Measurements from ENCODE around the gene IRX6.

The IRX6 gene

GRCh38 chr16:55338646-55339045 is 14.6 kb downstream of the IRX6 start:
- Histone ChIP-seq H3K4me1 (ENCODE audit: control insufficient read depth, insufficient read depth, low read length) (peaks cover 3% of the 10 kb centered on the region), H3K9ac (ENCODE audit: low read length) (no peak overlapping the region), H3K27me3 (replicated peaks; ENCODE audit: control insufficient read depth, insufficient read depth, low read length) (peaks cover 31% of the 10 kb centered on the region), H3K9me3 (ENCODE audit: control insufficient read depth, low read length) (no peaks in the 10 kb centered on the region), H3K4me3 (ENCODE audit: low read length) (no peak overlapping the region), H3K36me3 (ENCODE audit: control insufficient read depth, insufficient read depth, low read length, severe bottlenecking) (no peaks in the 10 kb centered on the region)
- no peak for DNase-seq (ENCODE audit: low read depth)

DNA sequence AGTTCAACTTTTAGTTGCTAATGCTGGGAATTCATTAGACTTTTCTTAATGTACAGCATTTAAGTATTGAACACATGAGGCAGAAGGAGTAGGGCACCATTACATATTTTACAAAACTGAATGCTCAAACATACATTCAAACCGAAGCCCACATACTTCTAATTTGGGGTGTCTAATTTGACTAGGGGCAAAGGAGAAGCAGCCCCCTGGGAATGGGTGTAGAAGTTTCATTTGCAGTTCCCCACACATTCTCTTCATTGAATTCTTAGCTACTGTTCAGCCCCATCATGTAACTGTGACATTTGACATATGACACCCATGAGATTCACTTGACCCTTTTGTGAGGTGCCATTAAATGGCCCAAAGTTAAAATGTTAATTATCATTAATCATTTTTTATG is 16.4 kb downstream of the IRX6 start:
- H3K9ac ChIP-seq (ENCODE audit: low read length), result no peak overlapping the region

GRCh38 chr16:55341681-55342080 is 17.7 kb downstream of the IRX6 start:
- Histone ChIP-seq H3K36me3 (ENCODE audit: control insufficient read depth, insufficient read depth, low read length, severe bottlenecking) (no peaks in the 10 kb centered on the region), H3K4me1 (ENCODE audit: control insufficient read depth, insufficient read depth, low read length) (no peaks in the 10 kb centered on the region), H3K9ac (ENCODE audit: low read length) (no peak overlapping the region), H3K4me3 (ENCODE audit: low read length) (no peak overlapping the region), H3K9me3 (ENCODE audit: control insufficient read depth, low read length) (no peaks in the 10 kb centered on the region), H3K27me3 (replicated peaks; ENCODE audit: control insufficient read depth, insufficient read depth, low read length) (peaks cover 18% of the 10 kb centered on the region)
- DNase-seq (ENCODE audit: low read depth), result no peak

More for the DNA sequence above, 16.4 kb downstream of the IRX6 start:
- Histone ChIP-seq H3K4me3 (ENCODE audit: low read length) (no peak overlapping the region), H3K9me3 (ENCODE audit: control insufficient read depth, low read length) (no peaks in the 10 kb centered on the region), H3K27me3 (replicated peaks; ENCODE audit: control insufficient read depth, insufficient read depth, low read length) (peaks cover 18% of the 10 kb centered on the region), H3K36me3 (ENCODE audit: control insufficient read depth, insufficient read depth, low read length, severe bottlenecking) (no peaks in the 10 kb centered on the region), H3K4me1 (ENCODE audit: control insufficient read depth, insufficient read depth, low read length) (no peaks in the 10 kb centered on the region)
- no peak for DNase-seq (ENCODE audit: low read depth)

DNA sequence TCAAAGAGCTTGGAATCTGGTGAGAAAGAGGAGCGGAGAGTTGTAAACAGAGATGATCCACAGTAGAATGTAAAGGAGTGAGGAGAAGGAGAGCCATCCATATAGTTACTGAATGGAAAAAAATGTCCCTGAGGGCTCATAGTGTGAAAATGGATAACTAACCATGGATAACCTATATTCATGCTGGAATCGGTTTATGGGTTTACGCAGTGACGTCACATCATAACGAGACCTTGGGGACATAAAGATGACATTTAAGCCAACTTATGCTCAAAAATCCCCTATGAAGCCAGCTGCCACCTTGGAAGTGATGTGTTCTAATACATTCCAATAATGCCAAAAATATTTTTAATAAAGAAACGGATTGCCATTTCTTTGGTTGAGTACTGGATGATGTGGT is 22.5 kb downstream of the IRX6 start:
- peaks cover 15% of the 10 kb centered on the region for H3K4me1 ChIP-seq (ENCODE audit: control insufficient read depth, insufficient read depth, low read length)
- H3K9me3 ChIP-seq (ENCODE audit: control insufficient read depth, low read length), result no peaks in the 10 kb centered on the region
- no peak overlapping the region for H3K9ac ChIP-seq (ENCODE audit: low read length)
- no peaks in the 10 kb centered on the region for H3K36me3 ChIP-seq (ENCODE audit: control insufficient read depth, insufficient read depth, low read length, severe bottlenecking)
- H3K4me3 ChIP-seq (ENCODE audit: low read length), result no peak overlapping the region
- no peak for DNase-seq (ENCODE audit: low read depth)
- peaks cover 8% of the 10 kb centered on the region for H3K27me3 ChIP-seq (replicated peaks; ENCODE audit: control insufficient read depth, insufficient read depth, low read length)

DNA sequence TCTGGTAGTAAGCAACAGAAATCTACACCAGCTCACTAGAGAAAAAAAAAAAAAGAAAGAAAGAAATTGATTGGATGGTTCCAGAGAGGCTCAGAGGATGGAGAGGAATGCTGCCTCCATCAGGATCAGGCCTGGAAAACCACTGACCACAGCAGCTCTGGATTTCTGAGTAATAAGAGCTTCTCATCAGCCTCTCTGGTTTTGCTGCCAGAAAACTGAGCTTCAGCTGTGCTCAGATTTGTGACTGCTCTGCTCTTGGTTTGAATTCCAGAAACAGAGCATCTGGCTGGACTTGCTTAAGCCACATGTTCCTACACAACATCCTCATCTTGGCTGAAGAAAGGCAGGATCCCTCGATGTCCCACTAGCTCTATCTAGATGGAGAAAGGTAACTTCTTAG is 25.9 kb downstream of the IRX6 start:
- Histone ChIP-seq H3K27me3 (replicated peaks; ENCODE audit: control insufficient read depth, insufficient read depth, low read length) (no peaks in the 10 kb centered on the region), H3K9me3 (ENCODE audit: control insufficient read depth, low read length) (no peaks in the 10 kb centered on the region), H3K4me3 (ENCODE audit: low read length) (no peak overlapping the region), H3K9ac (ENCODE audit: low read length) (no peak overlapping the region), H3K4me1 (ENCODE audit: control insufficient read depth, insufficient read depth, low read length) (peaks cover 16% of the 10 kb centered on the region), H3K36me3 (ENCODE audit: control insufficient read depth, insufficient read depth, low read length, severe bottlenecking) (no peaks in the 10 kb centered on the region)
- DNase-seq (ENCODE audit: low read depth), result no peak

GRCh38 chr16:55350984-55351383 is 27.0 kb downstream of the IRX6 start:
- no peak for DNase-seq (ENCODE audit: low read depth)
- H3K4me1 ChIP-seq (ENCODE audit: control insufficient read depth, insufficient read depth, low read length), result peaks cover 16% of the 10 kb centered on the region
- no peak overlapping the region for H3K9ac ChIP-seq (ENCODE audit: low read length)
- no peaks in the 10 kb centered on the region for H3K9me3 ChIP-seq (ENCODE audit: control insufficient read depth, low read length)
- H3K4me3 ChIP-seq (ENCODE audit: low read length), result no peak overlapping the region
- no peaks in the 10 kb centered on the region for H3K27me3 ChIP-seq (replicated peaks; ENCODE audit: control insufficient read depth, insufficient read depth, low read length)
- no peaks in the 10 kb centered on the region for H3K36me3 ChIP-seq (ENCODE audit: control insufficient read depth, insufficient read depth, low read length, severe bottlenecking)

DNA sequence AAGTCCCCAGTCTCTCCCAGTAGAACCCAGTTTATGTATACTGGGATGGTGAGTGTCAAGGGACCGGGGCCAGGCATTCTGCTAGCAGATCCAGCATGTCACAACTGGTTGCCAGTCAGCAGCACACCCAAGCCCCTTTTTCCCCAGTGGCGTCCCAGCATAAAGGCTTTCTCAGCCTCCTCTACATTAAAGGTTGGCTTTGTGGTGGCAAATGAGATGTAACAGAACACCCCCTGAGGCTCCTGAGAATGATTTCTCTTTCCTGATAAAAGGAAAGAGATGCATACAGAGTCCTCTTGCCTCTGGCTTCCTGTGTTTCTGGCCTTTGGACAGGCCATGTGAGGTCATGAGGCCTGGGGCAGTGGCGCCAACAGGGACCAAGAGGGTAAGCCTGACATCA is 27.9 kb downstream of the IRX6 start:
- no peak for DNase-seq (ENCODE audit: low read depth)
- H3K9ac ChIP-seq (ENCODE audit: low read length), result no peak overlapping the region
- no peak overlapping the region for H3K4me3 ChIP-seq (ENCODE audit: low read length)
- no peaks in the 10 kb centered on the region for H3K36me3 ChIP-seq (ENCODE audit: control insufficient read depth, insufficient read depth, low read length, severe bottlenecking)
- no peaks in the 10 kb centered on the region for H3K9me3 ChIP-seq (ENCODE audit: control insufficient read depth, low read length)
- H3K4me1 ChIP-seq (ENCODE audit: control insufficient read depth, insufficient read depth, low read length), result peaks cover 16% of the 10 kb centered on the region
- no peaks in the 10 kb centered on the region for H3K27me3 ChIP-seq (replicated peaks; ENCODE audit: control insufficient read depth, insufficient read depth, low read length)

DNA sequence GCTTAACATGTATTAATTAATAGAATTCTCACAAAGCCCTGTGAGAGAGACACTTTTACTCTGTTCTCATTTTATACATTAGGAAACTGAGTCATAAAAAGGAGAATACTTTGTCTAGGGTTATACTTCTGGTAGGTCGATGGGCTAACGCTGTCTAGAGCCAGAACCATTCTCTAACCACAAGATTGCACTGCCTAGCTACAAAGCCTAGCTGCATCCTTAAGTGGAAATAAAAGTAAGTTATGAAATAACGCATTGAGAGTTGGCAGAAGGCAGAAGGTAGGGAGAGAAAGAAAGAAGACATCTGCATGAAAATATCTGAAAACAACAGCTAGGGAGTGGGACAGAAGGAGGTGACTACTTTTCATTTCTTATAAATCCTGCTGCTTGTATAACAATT is 33.2 kb downstream of the IRX6 start:
- Histone ChIP-seq H3K9me3 (ENCODE audit: control insufficient read depth, low read length) (no peaks in the 10 kb centered on the region), H3K4me3 (ENCODE audit: low read length) (no peak overlapping the region), H3K27me3 (replicated peaks; ENCODE audit: control insufficient read depth, insufficient read depth, low read length) (peaks cover 17% of the 10 kb centered on the region), H3K36me3 (ENCODE audit: control insufficient read depth, insufficient read depth, low read length, severe bottlenecking) (no peaks in the 10 kb centered on the region), H3K4me1 (ENCODE audit: control insufficient read depth, insufficient read depth, low read length) (no peaks in the 10 kb centered on the region), H3K9ac (ENCODE audit: low read length) (no peak overlapping the region)
- no peak for DNase-seq (ENCODE audit: low read depth)

DNA sequence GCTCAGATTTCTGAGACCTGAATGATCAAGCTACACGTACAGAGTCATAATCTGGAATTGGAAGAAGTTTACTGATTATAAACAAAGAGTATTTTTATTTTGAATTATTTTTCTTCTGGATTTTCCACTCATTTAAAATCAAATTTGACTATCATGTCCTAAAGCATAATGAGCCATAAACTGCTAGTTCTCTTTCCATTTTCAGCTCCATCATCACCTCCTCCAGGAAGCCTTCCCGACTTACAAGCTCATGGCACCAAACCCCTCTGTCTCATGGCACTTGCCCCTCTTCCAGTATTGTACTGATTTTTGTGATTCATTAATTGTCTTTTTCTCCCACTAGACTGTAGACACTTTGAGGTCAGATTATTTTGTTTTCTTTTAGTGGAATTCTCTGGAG is 35.9 kb downstream of the IRX6 start:
- Histone ChIP-seq H3K9ac (ENCODE audit: low read length) (no peak overlapping the region), H3K4me1 (ENCODE audit: control insufficient read depth, insufficient read depth, low read length) (no peaks in the 10 kb centered on the region), H3K9me3 (ENCODE audit: control insufficient read depth, low read length) (no peaks in the 10 kb centered on the region), H3K4me3 (ENCODE audit: low read length) (no peak overlapping the region), H3K36me3 (ENCODE audit: control insufficient read depth, insufficient read depth, low read length, severe bottlenecking) (no peaks in the 10 kb centered on the region), H3K27me3 (replicated peaks; ENCODE audit: control insufficient read depth, insufficient read depth, low read length) (peaks cover 20% of the 10 kb centered on the region)
- DNase-seq (ENCODE audit: low read depth), result no peak

DNA sequence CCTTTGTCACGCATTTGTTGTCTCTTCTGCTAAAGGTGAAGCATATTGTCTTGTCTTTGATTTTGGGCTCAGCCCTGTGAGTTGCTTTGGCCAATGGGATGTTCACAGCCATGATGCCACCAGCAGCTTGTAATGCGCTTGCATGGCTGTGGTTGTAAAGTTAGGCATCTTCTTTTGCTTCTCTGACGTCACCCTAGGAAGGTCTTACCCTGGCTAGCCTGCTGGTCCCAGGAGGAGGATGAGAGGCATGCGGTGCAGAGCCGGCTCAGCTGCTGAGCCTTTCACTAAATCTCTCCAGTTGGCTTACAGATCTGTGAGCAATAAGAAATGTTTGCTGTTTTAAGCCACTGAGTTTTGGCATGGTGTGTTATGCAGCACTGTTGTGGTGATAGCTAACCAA is 40.8 kb downstream of the IRX6 start:
- H3K4me1 ChIP-seq (ENCODE audit: control insufficient read depth, insufficient read depth, low read length), result peaks cover 23% of the 10 kb centered on the region
- peaks cover 16% of the 10 kb centered on the region for H3K27me3 ChIP-seq (replicated peaks; ENCODE audit: control insufficient read depth, insufficient read depth, low read length)
- H3K4me3 ChIP-seq (ENCODE audit: low read length), result no peak overlapping the region
- H3K9ac ChIP-seq (ENCODE audit: low read length), result no peak overlapping the region
- DNase-seq (ENCODE audit: low read depth), result no peak
- no peaks in the 10 kb centered on the region for H3K9me3 ChIP-seq (ENCODE audit: control insufficient read depth, low read length)
- no peaks in the 10 kb centered on the region for H3K36me3 ChIP-seq (ENCODE audit: control insufficient read depth, insufficient read depth, low read length, severe bottlenecking)

DNA sequence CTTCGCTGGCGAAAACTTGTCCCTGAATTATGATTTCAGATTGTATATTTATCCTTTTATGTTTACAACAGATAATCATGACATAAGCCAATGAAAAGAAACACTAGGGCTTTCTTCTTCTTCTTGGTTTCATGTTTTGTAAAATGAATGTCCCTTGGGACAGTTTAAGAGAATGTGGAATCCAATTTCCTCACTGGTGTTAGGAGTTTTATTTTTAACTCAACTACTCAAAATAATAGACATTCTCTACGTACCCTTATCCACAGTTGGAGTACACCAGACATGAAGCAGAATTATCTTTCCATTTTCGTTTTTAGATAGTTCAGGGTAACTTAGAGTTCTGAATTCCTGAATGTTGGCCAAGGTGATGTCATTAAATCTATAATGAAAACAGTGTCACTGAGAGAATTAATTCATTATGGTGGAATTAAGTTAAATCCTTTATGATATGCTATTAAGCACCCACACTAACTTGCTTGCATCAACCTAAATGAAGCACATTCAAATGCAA is 43.4 kb downstream of the IRX6 start:
- H3K4me1 ChIP-seq (ENCODE audit: control insufficient read depth, insufficient read depth, low read length), result peaks cover 23% of the 10 kb centered on the region

DNA sequence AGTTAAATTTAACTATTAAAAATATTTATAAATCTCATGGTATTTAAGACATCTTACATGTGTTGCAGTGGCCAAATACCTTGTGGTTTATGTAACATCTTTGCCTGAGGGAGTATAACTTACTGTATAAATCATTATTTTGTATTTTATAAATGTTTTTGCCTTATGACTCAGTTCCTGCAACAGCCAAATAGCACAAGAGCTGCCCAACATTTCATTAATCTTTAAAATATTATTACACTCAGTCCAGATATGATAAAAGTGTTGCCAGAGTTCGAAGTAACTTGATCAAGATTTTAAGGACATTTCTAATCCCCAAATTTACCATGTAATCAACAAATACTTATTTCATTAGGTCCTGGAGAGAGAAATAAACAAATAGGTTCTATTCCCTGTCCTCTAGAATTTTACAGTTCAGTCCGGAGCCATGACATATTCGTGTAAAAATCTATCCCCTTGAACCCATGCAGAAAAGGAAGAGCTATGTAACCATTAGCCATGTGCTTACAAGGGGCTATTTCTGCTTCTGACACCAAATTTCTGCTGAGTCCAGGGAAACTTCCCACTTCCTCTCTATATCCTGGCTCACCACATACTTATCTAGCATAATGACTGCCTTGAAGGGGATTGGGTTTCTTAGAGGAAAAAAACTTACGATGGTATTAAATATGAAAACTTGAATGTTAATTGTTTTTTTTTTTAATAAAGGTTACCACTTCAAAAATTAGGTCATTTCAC is 44.0 kb downstream of the IRX6 start:
- peaks cover 23% of the 10 kb centered on the region for H3K4me1 ChIP-seq (ENCODE audit: control insufficient read depth, insufficient read depth, low read length)
- no peaks in the 10 kb centered on the region for H3K9me3 ChIP-seq (ENCODE audit: control insufficient read depth, low read length)
- peak; percentile 43 for DNase-seq (ENCODE audit: low read depth)
- H3K27me3 ChIP-seq (replicated peaks; ENCODE audit: control insufficient read depth, insufficient read depth, low read length), result peaks cover 13% of the 10 kb centered on the region
- peak overlapping the region; percentile 51 for H3K4me3 ChIP-seq (ENCODE audit: low read length)
- peak overlapping the region; percentile 12 for H3K9ac ChIP-seq (ENCODE audit: low read length)
- no peaks in the 10 kb centered on the region for H3K36me3 ChIP-seq (ENCODE audit: control insufficient read depth, insufficient read depth, low read length, severe bottlenecking)

More for the DNA sequence above, 43.4 kb downstream of the IRX6 start:
- peak; percentile 28 for DNase-seq (ENCODE audit: low read depth)
- H3K27me3 ChIP-seq (replicated peaks; ENCODE audit: control insufficient read depth, insufficient read depth, low read length), result peaks cover 17% of the 10 kb centered on the region
- no peak overlapping the region for H3K9ac ChIP-seq (ENCODE audit: low read length)
- H3K4me3 ChIP-seq (ENCODE audit: low read length), result peak overlapping the region; percentile 51
- H3K9me3 ChIP-seq (ENCODE audit: control insufficient read depth, low read length), result no peaks in the 10 kb centered on the region
- no peaks in the 10 kb centered on the region for H3K36me3 ChIP-seq (ENCODE audit: control insufficient read depth, insufficient read depth, low read length, severe bottlenecking)
